ENCODE results near the gene GDAP1L1. TPM values are rescaled to one million over a fixed set of nuclear protein-coding genes. Genes with fewer than 3 reads are reported as not detected.
"Not testable (repeated sequence)": the region's sequence is repeated elsewhere in the genome, so short reads cannot be mapped to it uniquely, and the experiment has no call there.

GDAP1L1 gene
- total RNA-seq, 1 experiment from 2014 or later, result not detected

GRCh38 chr20:44302026-44302669 is 55.0 kb downstream of the GDAP1L1 start:
- DNase-seq (ENCODE audit: low read depth), result no peak

- no peak for DNase-seq (ENCODE audit: low read depth)
Observed at GRCh38 chr20:44302736-44303135, 55.6 kb downstream of the GDAP1L1 start.

- DNase-seq (ENCODE audit: low read depth), result no peak
Observed at GRCh38 chr20:44304383-44304782, 57.3 kb downstream of the GDAP1L1 start.

GRCh38 chr20:44306927-44307326 is 59.8 kb downstream of the GDAP1L1 start:
- no peak for DNase-seq (ENCODE audit: low read depth)

- peak; percentile 35 for DNase-seq (ENCODE audit: low read depth)
Observed at GRCh38 chr20:44309763-44310663, 62.9 kb downstream of the GDAP1L1 start.

- DNase-seq (ENCODE audit: low read depth), result peak; percentile 96
Observed at GRCh38 chr20:44310664-44311639, 63.8 kb downstream of the GDAP1L1 start, which contains the start of gene FITM2. TSS of gene FITM2 (minus strand) at chr20:44311202. CDS start at chr20:44311148, 54 bp downstream.

GRCh38 chr20:44314870-44315269 is 67.8 kb downstream of the GDAP1L1 start:
- no peak for DNase-seq (ENCODE audit: low read depth)

- no peak for DNase-seq (ENCODE audit: low read depth)
Observed at GRCh38 chr20:44319839-44320422, 72.8 kb downstream of the GDAP1L1 start.

- DNase-seq (ENCODE audit: low read depth), result no peak
Observed at GRCh38 chr20:44324343-44324742, 77.2 kb downstream of the GDAP1L1 start.

GRCh38 chr20:44326391-44327159 is 79.5 kb downstream of the GDAP1L1 start:
- DNase-seq (ENCODE audit: low read depth), result no peak

GRCh38 chr20:44327748-44328147 is 80.6 kb downstream of the GDAP1L1 start:
- DNase-seq (ENCODE audit: low read depth), result not testable (repeated sequence)

- no peak for DNase-seq (ENCODE audit: low read depth)
Observed at GRCh38 chr20:44328428-44328827, 81.3 kb downstream of the GDAP1L1 start.

Other genes starting within 250 kb of the GDAP1L1 start
- gene JPH2, start 60.1 kb upstream of the GDAP1L1 start, total RNA-seq (2014; rRNA removed), result 24.4 and 31.8 TPM in 2 replicates
- gene OSER1, start 36.5 kb upstream of the GDAP1L1 start, total RNA-seq (2014; rRNA removed), result 32.4 and 35.5 TPM in 2 replicates
- gene FITM2, start 63.9 kb downstream of the GDAP1L1 start, total RNA-seq (2014; rRNA removed), result 6.8 and 7.3 TPM in 2 replicates
- gene R3HDML, start 89.7 kb downstream of the GDAP1L1 start, total RNA-seq (2014; rRNA removed), result not detected in 2 replicates
- not detected in 2 replicates for gene HNF4A, start 108.4 kb downstream of the GDAP1L1 start, total RNA-seq (2014; rRNA removed)
- gene TTPAL, start 228.6 kb downstream of the GDAP1L1 start, total RNA-seq (2014; rRNA removed), result 19.9 and 20.6 TPM in 2 replicates

All from LHCN-M2 (cell line).